Endothelial cell (in vitro differentiated cells): Measurements from ENCODE around the gene PEG3. TPM values are rescaled to one million over a fixed set of nuclear protein-coding genes. Genes with fewer than 3 reads are reported as not detected.

ENCODE experiments used
- DNase-seq: peaks from one replicate; pipeline ENCODE4 v3.0.0; 2021; ENCODE audit warnings: low spot score
- H3K27ac Mint-ChIP-seq: one replicate; pipeline ENCODE4 v1.8.0; 2021; ENCODE audit warnings: mixed read lengths, inconsistent platforms; ENCODE audit not compliant: unreplicated experiment
- H3K27me3 Mint-ChIP-seq: one replicate; pipeline ENCODE4 v1.8.0; 2021; ENCODE audit warnings: mild to moderate bottlenecking, moderate library complexity, mixed read lengths, inconsistent platforms; ENCODE audit not compliant: unreplicated experiment
- H3K36me3 Mint-ChIP-seq: one replicate; pipeline ENCODE4 v1.8.0; 2021; ENCODE audit warnings: mild to moderate bottlenecking, low read depth, mixed read lengths, inconsistent platforms; ENCODE audit not compliant: unreplicated experiment
- H3K4me1 Mint-ChIP-seq: one replicate; pipeline ENCODE4 v1.8.0; 2021; ENCODE audit warnings: mild to moderate bottlenecking, mixed read lengths, inconsistent platforms; ENCODE audit not compliant: unreplicated experiment
- H3K4me3 Mint-ChIP-seq: one replicate; pipeline ENCODE4 v1.8.0; 2021; ENCODE audit warnings: mild to moderate bottlenecking, mixed read lengths, inconsistent platforms; ENCODE audit not compliant: unreplicated experiment
- H3K9me3 Mint-ChIP-seq: one replicate; pipeline ENCODE4 v1.8.0; 2021; ENCODE audit warnings: mixed read lengths, inconsistent platforms; ENCODE audit not compliant: unreplicated experiment
- long read RNA-seq: library from polyadenylated mRNA; unstranded; transcript quantifications from one replicate; pipeline ENCODE4 v2.0.0, GENCODE V29; 2020; ENCODE audit not compliant: unreplicated experiment
- total RNA-seq: library from RNA; stranded (reverse); fragmentation: NEBNext Ultra II Directional; extraction: Animal tissue kit (Norgen Biotek cat#: 25700); gene quantifications from one replicate; pipeline ENCODE4 v1.2.1, GENCODE V29; 2021; ENCODE audit not compliant: unreplicated experiment
- TF ChIP-seq, protein P1 (sequence below): fragments of 200-600 bp; sonication (generic); IDR thresholded peaks from one replicate; pipeline ENCODE4 v1.5.0; 2021; ENCODE audit warnings: antibody characterized with exemption; ENCODE audit not compliant: unreplicated experiment

The PEG3 gene
- not detected for total RNA-seq
- long read RNA-seq: 0 reads

DNA sequence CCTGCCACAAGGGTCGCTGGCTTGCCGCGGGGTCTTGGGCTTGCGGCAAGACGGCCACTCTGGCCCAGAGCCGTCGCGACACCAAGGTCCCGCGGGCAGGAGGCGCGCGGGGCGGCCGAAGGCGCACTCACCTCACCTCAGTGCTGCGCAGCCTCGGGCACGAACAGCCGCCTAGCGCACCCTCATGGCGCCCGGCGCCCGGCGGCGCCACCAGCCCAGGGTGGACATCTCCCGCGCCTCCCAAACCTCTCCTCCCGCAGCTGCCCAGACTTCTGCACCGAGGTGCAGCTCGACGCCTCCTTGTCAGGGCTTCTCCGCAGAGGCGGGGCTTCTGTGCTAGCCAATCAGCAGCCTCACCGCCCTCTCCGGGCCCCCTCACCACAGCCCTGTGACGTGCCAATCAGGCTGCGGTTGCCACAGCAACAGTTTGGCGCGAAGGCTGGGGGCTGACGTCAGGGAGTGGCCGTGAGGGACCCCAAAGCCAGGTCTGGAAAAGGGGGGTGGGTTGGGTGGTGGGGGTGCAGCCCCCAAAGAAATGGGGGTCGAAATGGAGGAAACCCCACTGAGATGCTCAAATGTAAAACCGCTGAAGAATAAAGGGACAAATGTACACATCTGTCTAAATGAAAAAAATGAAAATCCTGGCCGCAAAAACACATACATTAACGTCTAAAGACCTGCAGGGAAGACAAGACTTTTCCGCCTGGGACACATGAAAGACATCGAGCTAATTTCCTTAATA, at the start of gene PEG3, which contains the start of gene ZIM2:
Gene PEG3 (minus strand): TSS at position 276 of the 742 bp plus-strand sequence. CDS start 16,071 bp downstream, outside the sequence.
Gene ZIM2 (minus strand): TSS at position 276 of the 742 bp plus-strand sequence. CDS start 16,449 bp downstream, outside the sequence.
- Mint-ChIP-seq H3K4me1 (no peaks in the 10 kb centered on the region), H3K9me3 (peaks cover 35% of the 10 kb centered on the region), H3K27ac (no peak within 1 kb of the TSS), H3K4me3 (peak within 1 kb of the TSS; percentile 38), H3K27me3 (peaks cover 13% of the 10 kb centered on the region), H3K36me3 (peaks cover 28% of the 10 kb centered on the region)
- DNase-seq: no peak
- TF ChIP-seq, protein P1, sequence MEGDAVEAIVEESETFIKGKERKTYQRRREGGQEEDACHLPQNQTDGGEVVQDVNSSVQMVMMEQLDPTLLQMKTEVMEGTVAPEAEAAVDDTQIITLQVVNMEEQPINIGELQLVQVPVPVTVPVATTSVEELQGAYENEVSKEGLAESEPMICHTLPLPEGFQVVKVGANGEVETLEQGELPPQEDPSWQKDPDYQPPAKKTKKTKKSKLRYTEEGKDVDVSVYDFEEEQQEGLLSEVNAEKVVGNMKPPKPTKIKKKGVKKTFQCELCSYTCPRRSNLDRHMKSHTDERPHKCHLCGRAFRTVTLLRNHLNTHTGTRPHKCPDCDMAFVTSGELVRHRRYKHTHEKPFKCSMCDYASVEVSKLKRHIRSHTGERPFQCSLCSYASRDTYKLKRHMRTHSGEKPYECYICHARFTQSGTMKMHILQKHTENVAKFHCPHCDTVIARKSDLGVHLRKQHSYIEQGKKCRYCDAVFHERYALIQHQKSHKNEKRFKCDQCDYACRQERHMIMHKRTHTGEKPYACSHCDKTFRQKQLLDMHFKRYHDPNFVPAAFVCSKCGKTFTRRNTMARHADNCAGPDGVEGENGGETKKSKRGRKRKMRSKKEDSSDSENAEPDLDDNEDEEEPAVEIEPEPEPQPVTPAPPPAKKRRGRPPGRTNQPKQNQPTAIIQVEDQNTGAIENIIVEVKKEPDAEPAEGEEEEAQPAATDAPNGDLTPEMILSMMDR: no peak

DNA sequence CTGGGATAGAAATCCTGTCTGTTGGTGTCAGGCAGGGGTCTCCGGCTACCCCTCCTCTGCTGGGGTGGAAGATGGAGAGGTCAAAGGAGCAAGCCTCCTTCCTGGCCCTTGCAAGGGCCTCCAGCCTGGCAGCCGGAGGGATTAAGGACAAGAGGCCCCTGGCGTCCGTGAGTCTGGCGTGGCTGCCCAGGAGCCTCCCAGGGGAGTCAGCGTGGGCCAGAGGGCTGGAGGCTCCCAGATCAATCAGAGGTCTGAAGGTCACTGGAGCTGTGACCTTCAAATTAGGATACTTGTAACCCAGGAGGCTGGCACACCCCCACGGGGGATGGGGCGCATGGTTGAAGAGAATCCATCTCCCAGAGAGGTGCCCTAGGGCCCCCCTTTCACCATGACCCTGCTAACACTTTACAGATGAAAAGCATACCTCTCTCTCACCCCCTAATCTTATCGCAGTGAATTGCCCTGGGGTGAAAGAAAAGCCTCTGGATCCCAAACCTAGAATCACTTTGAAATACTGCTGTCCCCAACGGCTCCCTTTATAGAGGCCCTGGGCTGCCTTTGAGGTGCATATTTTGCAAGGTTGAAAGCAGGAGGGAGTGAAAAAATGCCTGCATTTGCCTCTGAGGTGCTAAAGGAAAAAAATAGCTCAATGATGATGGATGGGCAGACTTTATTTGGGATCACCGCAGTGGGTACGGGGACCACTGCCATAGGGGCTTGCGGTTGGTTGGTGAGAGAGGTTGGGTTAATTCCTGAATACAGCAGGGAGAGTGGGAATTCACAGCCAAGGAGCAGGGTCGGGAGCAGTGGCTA, 44.9 kb upstream of the PEG3 start:
- no peak overlapping the region for H3K4me3 Mint-ChIP-seq
- H3K9me3 Mint-ChIP-seq: peaks cover 54% of the 10 kb centered on the region
- TF ChIP-seq, protein P1: no peak
- DNase-seq: no peak
- H3K27me3 Mint-ChIP-seq: peaks cover 2% of the 10 kb centered on the region
- no peak overlapping the region for H3K27ac Mint-ChIP-seq
- H3K36me3 Mint-ChIP-seq: peaks cover 11% of the 10 kb centered on the region
- H3K4me1 Mint-ChIP-seq: no peaks in the 10 kb centered on the region

DNA sequence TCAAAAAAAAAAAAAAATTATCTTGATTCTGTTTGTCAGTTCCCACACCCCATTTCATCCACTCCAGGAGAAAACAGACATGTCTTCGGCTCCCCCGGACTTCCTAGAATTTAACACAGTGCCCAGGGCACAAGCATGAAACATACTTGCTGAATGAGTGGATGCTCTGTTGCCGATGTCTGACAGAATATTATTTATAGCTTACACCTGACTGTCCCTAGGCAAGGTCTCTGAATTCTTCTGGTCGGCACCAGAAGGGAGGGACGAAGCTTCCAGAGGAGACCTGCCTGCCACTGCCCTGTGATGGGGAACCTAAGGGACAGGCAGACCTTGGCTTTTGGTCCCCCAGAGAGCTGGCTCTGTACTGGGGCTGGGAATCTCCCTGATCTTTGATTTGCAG, 43.9 kb upstream of the PEG3 start:
- peaks cover 8% of the 10 kb centered on the region for H3K36me3 Mint-ChIP-seq
- H3K4me3 Mint-ChIP-seq: no peak overlapping the region
- H3K27me3 Mint-ChIP-seq: peaks cover 2% of the 10 kb centered on the region
- TF ChIP-seq, protein P1: no peak
- no peak overlapping the region for H3K27ac Mint-ChIP-seq
- no peaks in the 10 kb centered on the region for H3K4me1 Mint-ChIP-seq
- DNase-seq: no peak
- peaks cover 54% of the 10 kb centered on the region for H3K9me3 Mint-ChIP-seq

DNA sequence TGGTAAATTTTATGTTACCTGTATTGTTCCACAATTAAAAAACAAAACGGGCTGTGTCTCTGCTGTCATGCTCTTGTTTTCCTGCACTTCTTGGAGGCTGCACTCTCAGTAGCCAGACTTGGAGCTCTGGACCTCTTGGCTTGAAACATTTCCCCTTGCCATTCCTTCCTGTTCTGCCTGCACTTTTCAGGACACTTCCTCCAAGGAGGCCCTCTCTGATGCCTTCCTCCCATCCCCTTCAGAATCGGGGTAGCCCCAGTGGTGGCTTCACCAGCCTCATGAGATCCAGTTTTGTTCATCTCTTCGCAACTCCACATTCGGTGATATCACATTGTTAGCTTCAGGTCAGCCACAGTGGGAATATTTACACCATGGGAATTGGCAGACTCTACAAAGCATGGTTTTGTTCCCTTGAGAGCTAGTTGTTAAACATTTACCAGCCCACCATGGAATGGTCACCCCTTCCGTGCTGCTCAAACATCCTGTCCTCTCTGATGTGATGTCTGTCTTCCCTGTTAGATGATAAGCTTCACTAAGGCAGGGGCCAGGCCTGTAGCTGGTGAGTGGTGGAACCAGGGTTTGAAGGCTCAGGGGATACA, 40.2 kb upstream of the PEG3 start:
- peaks cover 33% of the 10 kb centered on the region for H3K9me3 Mint-ChIP-seq

More for the DNA sequence above, 40.2 kb upstream of the PEG3 start:
- Mint-ChIP-seq H3K4me1 (no peaks in the 10 kb centered on the region), H3K27ac (no peak overlapping the region), H3K4me3 (no peak overlapping the region), H3K36me3 (peaks cover 17% of the 10 kb centered on the region), H3K27me3 (peaks cover 2% of the 10 kb centered on the region)
- no peak for DNase-seq
- TF ChIP-seq, protein P1: no peak
